Upper lobe of right lung (tissue), 1 donor: ENCODE measurements around the gene ANO3. TPM values are rescaled to one million over a fixed set of nuclear protein-coding genes. Genes with fewer than 3 reads are reported as not detected.

Source experiments
- ATAC-seq: fragments of 200-7000 bp; cut with Tn5 transposase; one replicate; pipeline ENCODE4 v1.9.1; 2020; ENCODE audit warnings: mild to moderate bottlenecking, moderate library complexity
- DNase-seq: peaks from one replicate; pipeline ENCODE4 v3.0.0-alpha.2; 2020
- H3K27ac ChIP-seq: fragments of 200-600 bp; one replicate; pipeline ENCODE4 v1.8.0; 2022
- H3K27me3 ChIP-seq: fragments of 200-600 bp; one replicate; pipeline ENCODE4 v1.8.0; 2022; ENCODE audit warnings: mild to moderate bottlenecking
- H3K36me3 ChIP-seq: fragments of 200-600 bp; one replicate; pipeline ENCODE4 v1.8.0; 2022
- H3K4me1 ChIP-seq: fragments of 200-600 bp; one replicate; pipeline ENCODE4 v1.8.0; 2022
- H3K4me3 ChIP-seq: fragments of 200-600 bp; one replicate; pipeline ENCODE4 v1.8.0; 2022; ENCODE audit warnings: mild to moderate bottlenecking
- H3K9me3 ChIP-seq: fragments of 200-600 bp; one replicate; pipeline ENCODE4 v1.8.0; 2022
- intact Hi-C: fragments of 100-400 bp; cut with DNase I; formaldehyde crosslinking; loops from one replicate; pipeline ENCODE4 v1.11.0; 2022
- total RNA-seq: library from RNA; stranded (reverse); fragmentation: NEBNext Ultra II Directional; extraction: Animal tissue kit (Norgen Biotek cat#: 25700); gene quantifications from one replicate; pipeline ENCODE4 v1.2.1, GENCODE V29; 2021
- TF ChIP-seq, protein P1 (sequence below): fragments of 200-600 bp; IDR thresholded peaks from one replicate; pipeline ENCODE4 v1.8.0; 2022; ENCODE audit warnings: antibody characterized with exemption
- donor health status: DM: no; HTN: yes; CAD: no; lungs with severe emphysema.

Gene ANO3
- total RNA-seq, 1 donor from 2014 or later = 1.2 TPM

DNA sequence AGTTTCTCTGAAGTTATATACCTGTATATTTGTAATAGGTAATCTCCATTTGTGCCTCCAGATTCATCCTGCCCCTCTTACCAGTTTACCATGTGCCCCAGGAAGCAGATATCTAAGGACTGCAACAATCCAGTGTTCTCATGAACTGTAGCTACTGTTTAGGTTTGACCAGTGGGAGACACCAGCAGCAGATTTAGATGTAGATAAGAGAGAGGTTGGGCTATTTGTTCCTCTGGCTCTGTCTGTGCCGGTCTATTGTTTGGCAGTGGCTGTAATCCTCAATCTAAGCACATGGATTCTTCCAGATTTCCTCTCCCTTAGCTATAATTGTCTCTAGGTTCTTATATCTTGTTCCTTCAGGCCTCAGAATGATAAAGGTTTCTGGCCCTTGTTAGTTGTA lies 88.4 kb downstream of the ANO3 start:
- TF ChIP-seq, protein P1, sequence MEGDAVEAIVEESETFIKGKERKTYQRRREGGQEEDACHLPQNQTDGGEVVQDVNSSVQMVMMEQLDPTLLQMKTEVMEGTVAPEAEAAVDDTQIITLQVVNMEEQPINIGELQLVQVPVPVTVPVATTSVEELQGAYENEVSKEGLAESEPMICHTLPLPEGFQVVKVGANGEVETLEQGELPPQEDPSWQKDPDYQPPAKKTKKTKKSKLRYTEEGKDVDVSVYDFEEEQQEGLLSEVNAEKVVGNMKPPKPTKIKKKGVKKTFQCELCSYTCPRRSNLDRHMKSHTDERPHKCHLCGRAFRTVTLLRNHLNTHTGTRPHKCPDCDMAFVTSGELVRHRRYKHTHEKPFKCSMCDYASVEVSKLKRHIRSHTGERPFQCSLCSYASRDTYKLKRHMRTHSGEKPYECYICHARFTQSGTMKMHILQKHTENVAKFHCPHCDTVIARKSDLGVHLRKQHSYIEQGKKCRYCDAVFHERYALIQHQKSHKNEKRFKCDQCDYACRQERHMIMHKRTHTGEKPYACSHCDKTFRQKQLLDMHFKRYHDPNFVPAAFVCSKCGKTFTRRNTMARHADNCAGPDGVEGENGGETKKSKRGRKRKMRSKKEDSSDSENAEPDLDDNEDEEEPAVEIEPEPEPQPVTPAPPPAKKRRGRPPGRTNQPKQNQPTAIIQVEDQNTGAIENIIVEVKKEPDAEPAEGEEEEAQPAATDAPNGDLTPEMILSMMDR = no peak
- ATAC-seq (no peak), DNase-seq (no peak)
- no peak overlapping the region for H3K27ac ChIP-seq
- H3K4me1 ChIP-seq = no peaks in the 10 kb centered on the region
- H3K9me3 ChIP-seq = no peaks in the 10 kb centered on the region
- no peak overlapping the region for H3K4me3 ChIP-seq
- H3K36me3 ChIP-seq = no peaks in the 10 kb centered on the region
- H3K27me3 ChIP-seq = no peaks in the 10 kb centered on the region
- intact Hi-C loops = no loop called here

DNA sequence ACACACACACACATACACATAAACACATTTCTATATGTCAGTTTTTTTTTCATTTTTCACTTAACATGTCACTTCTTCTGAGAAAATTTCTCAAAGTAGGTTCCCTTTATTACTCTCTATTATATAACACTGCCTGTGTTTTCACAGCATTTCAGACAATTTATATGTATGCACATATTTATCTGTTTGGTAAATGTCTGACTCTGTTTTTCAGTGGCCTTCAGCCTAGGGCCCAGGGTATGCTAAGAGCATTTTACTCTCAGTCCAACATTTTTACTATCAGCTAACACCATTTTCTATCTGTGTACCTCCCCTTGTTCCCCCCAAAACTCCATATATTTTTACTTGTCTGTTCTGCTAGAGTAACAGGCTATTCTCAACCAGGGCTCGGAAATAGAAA lies 92.3 kb downstream of the ANO3 start:
- ATAC-seq = no peak
- H3K9me3 ChIP-seq = no peaks in the 10 kb centered on the region

DNA sequence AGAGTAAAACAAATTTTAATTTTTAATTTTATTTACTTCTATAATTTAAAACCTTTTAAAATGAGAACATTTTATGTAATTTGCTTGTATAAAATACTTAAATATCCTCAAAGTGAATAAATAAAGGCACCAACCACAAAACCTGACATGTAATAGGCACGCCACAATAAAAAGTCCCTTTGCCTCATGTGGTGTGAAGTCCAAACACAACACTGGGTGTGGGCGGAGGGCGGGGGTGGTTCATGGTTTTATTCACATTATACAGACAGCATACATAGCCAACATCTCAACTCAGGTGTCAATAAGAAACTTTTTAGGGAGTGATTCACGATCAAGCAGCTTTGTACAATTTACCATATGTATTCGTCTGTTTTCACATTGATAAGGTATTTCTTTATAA lies 107.9 kb downstream of the ANO3 start:
- Histone ChIP-seq H3K4me3 (no peak overlapping the region), H3K36me3 (no peaks in the 10 kb centered on the region), H3K9me3 (no peaks in the 10 kb centered on the region), H3K27me3 (no peaks in the 10 kb centered on the region), H3K27ac (no peak overlapping the region), H3K4me1 (no peaks in the 10 kb centered on the region)
- intact Hi-C loops = no loop called here
- no peak for DNase-seq
- no peak for ATAC-seq
- TF ChIP-seq, protein P1 = no peak

More for the DNA sequence above, 92.3 kb downstream of the ANO3 start:
- TF ChIP-seq, protein P1 = no peak
- H3K36me3 ChIP-seq = no peaks in the 10 kb centered on the region
- H3K4me3 ChIP-seq = no peak overlapping the region
- H3K4me1 ChIP-seq = no peaks in the 10 kb centered on the region
- H3K27me3 ChIP-seq = no peaks in the 10 kb centered on the region
- no peak overlapping the region for H3K27ac ChIP-seq
- no peak for DNase-seq
- intact Hi-C loops = no loop called here

DNA sequence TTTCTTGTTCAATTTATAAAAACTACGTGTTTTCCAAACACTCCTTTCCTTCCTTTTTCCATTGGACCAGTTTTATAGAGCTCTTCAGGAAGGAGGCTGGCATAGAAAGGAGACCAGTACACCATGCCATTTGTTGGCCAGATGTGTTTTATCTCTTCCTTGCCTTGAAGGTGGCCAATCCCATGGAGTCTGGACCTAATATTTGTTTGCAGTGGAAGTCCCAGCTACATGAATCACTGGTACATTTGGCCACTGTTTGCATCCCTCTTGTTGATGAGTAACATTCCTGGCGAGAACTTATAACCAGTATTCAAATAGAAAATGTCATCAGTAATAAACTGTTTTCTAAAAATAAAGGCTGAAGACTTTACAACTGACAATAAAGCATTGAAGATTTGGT lies 110.2 kb downstream of the ANO3 start:
- intact Hi-C loops = no loop called here
- no peak for ATAC-seq
- Histone ChIP-seq H3K4me3 (no peak overlapping the region), H3K27ac (no peak overlapping the region), H3K27me3 (no peaks in the 10 kb centered on the region), H3K4me1 (no peaks in the 10 kb centered on the region), H3K36me3 (no peaks in the 10 kb centered on the region), H3K9me3 (no peaks in the 10 kb centered on the region)
- DNase-seq = no peak
- TF ChIP-seq, protein P1 = no peak

DNA sequence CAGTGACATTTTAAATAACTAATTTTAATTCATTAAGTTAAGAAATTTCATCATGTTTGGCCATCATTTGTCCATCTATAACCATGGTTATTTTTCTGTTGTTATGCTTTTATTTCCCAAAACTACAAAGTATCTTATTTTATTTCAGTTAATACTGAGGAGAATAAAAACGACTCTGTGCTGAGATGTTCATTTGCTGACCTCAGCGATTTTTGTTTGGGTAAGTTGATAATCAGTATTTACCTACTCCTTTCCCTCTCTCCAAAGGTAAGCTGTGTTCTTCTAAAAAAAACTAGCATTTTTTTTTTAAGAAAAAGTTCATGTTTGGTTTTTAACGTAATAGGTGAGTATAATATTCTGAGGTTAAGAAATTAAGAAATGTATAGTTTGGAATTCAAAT lies 111.7 kb downstream of the ANO3 start:
- TF ChIP-seq, protein P1 = no peak
- intact Hi-C loops = no loop called here
- Histone ChIP-seq H3K4me3 (no peak overlapping the region), H3K36me3 (no peaks in the 10 kb centered on the region), H3K9me3 (no peaks in the 10 kb centered on the region), H3K27ac (no peak overlapping the region), H3K4me1 (no peaks in the 10 kb centered on the region), H3K27me3 (no peaks in the 10 kb centered on the region)
- DNase-seq (no peak), ATAC-seq (no peak)

DNA sequence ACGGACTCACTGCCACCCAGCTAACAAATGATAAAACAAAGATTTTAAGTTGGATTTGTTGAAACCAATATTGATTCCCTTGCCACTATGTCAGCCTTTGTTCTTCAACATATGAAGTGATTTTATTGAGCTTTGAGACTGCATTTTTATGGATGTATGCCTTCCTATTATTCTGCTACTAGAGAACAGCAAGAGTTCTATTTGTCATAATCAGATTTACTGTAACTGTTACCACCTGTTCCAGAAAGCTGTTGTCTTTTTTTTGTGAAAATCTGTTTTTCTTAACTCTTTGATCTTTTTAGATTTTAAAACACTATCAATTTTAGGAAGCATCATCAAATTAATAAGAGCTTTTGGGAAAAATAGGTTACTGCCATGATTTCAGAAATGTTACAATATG lies 125.7 kb downstream of the ANO3 start:
- Histone ChIP-seq H3K27me3 (no peaks in the 10 kb centered on the region), H3K4me3 (no peak overlapping the region), H3K4me1 (no peaks in the 10 kb centered on the region), H3K9me3 (no peaks in the 10 kb centered on the region), H3K27ac (no peak overlapping the region), H3K36me3 (no peaks in the 10 kb centered on the region)
- TF ChIP-seq, protein P1 = no peak
- DNase-seq = no peak
- ATAC-seq = no peak
- intact Hi-C loops = no loop called here
